Stomach (tissue), 9 donors: ENCODE measurements around the gene RRH. TPM values are rescaled to one million over a fixed set of nuclear protein-coding genes. Genes with fewer than 3 reads are reported as not detected.
"Not testable (repeated sequence)": the region's sequence is repeated elsewhere in the genome, so short reads cannot be mapped to it uniquely, and the experiment has no call there.

Experiments used
- DNase-seq, 2 donors: peaks; one replicate each; pipeline versions ENCODE4 v3.0.0 to v3.0.0-alpha.2; 2013 to 2019
- H3K27ac ChIP-seq, 5 donors: fragments of 200-600 bp in 4 of 5; sonication (generic) in 4 of 5; one replicate each; pipeline ENCODE4 v1.5.1; 2013 to 2019; ENCODE audit warnings: mild to moderate bottlenecking in 1 of 5, moderate library complexity in 1 of 5
- H3K27me3 ChIP-seq, 3 donors: fragments of 200-600 bp; sonication (generic); one replicate each; pipeline ENCODE4 v1.5.1; 2017 to 2019; ENCODE audit warnings: mixed run types in 1 of 3
- H3K36me3 ChIP-seq, 4 donors: fragments of 200-600 bp; sonication (generic); 1 replicate in 3 of 4; 2 replicates in 1 of 4; pipeline ENCODE4 v1.5.1; 2016 to 2019
- H3K4me1 ChIP-seq, 4 donors: fragments of 200-600 bp; sonication (generic); one replicate each; pipeline ENCODE4 v1.5.1; 2016 to 2019
- H3K4me3 ChIP-seq, 4 donors: fragments of 200-600 bp; sonication (generic) in 3 of 4; one replicate each; pipeline ENCODE4 v1.5.1; 2016 to 2019; ENCODE audit warnings: mild to moderate bottlenecking in 1 of 4
- H3K9me3 ChIP-seq, 4 donors: fragments of 200-600 bp; sonication (generic); one replicate each; pipeline ENCODE4 v1.5.1; 2016 to 2019
- CTCF ChIP-seq, 7 experiments: fragments of 450-650 bp in 4 of 7; fragments of 200-600 bp in 3 of 7; sonication (generic) in 3 of 7; IDR thresholded peaks; one replicate each; pipeline ENCODE4 v1.5.1; 2016 to 2019; ENCODE audit warnings: antibody characterized with exemption in 7 of 7, control low read depth in 2 of 7, mild to moderate bottlenecking in 1 of 7
- EP300 ChIP-seq: sonication (generic); formaldehyde crosslinking; IDR thresholded peaks from one replicate; pipeline ENCODE4 v1.6.1; 2017; ENCODE audit warnings: antibody characterized with exemption
- POLR2A ChIP-seq, 4 donors: fragments of 450-650 bp; IDR thresholded peaks; one replicate each; pipeline ENCODE4 v1.6.1; 2016; ENCODE audit warnings: antibody characterized with exemption in 4 of 4, control low read depth in 2 of 4, mild to moderate bottlenecking in 1 of 4, moderate library complexity in 1 of 4
- POLR2AphosphoS5 ChIP-seq, 3 donors: sonication (generic); formaldehyde crosslinking; IDR thresholded peaks; one replicate each; pipeline ENCODE4 v1.6.1; 2016; ENCODE audit warnings: antibody characterized with exemption in 3 of 3
- WGBS, 5 donors: extraction: QIAGEN DNeasy Blood & Tissue Kit in 3 of 5; methylation state at CpG; one replicate each; pipeline versions ENCODE4 v1.1.5 to v1.1.7; 2013 to 2018; 5-methylcytosine and 5-hydroxymethylcytosine counted together
- intact Hi-C: fragments of 100-400 bp; cut with DNase I; formaldehyde crosslinking; loops from one replicate; pipeline ENCODE4 v1.15.1; 2023; ENCODE audit warnings: low total_unique reads
- polyA plus RNA-seq, 3 donors: library from polyadenylated mRNA; stranded (reverse); fragments of 200-250 nt; gene quantifications; one replicate each; pipeline ENCODE4 v1.2.3, GENCODE V29; 2013
- total RNA-seq, 5 donors: library from RNA; depleted of rRNA; stranded (reverse); fragments of >200 nt; gene quantifications; one replicate each; pipeline versions ENCODE4 v1.1.0 to v1.2.3, GENCODE V29; 2014 to 2016
- donor health status: healthy with polysubstance abuse.
- donor health status: Bipolar disorder and iron deficiency.
- donor health status: healthy.

Gene RRH
- total and polyA plus RNA-seq, 8 donors = 13.4 TPM; not detected in 7

- Histone ChIP-seq H3K9me3 (no peaks in the 10 kb centered on the region), H3K27me3 (no peaks in the 10 kb centered on the region), H3K36me3 (no peaks in the 10 kb centered on the region), H3K4me1 (no peaks in the 10 kb centered on the region), H3K4me3 (no peak overlapping the region), H3K27ac (no peak overlapping the region)
- TF ChIP-seq POLR2AphosphoS5 (IDR thresholded peaks at IDR 0.05) = no peak
- TF ChIP-seq POLR2A (IDR thresholded peaks at IDR 0.05) = no peak
- TF ChIP-seq EP300 = no peak
- no peak for TF ChIP-seq CTCF (IDR thresholded peaks at IDR 0.05)
- intact Hi-C loops = no loop called here
- no peak for DNase-seq
- WGBS, 5 donors = 69 to 84% (median 77%) methylated on average over 2 of the region's 2 CpGs
These were observed 20.7 kb downstream of the RRH start for GRCh38 chr4:109848501-109848900.

GRCh38 chr4:109850601-109851000 lies 22.8 kb downstream of the RRH start:
- 73 to 84% (median 74%) methylated on average over 5 of the region's 5 CpGs for WGBS, 5 donors
- intact Hi-C loops = no loop called here
- Histone ChIP-seq H3K36me3 (no peaks in the 10 kb centered on the region), H3K9me3 (no peaks in the 10 kb centered on the region), H3K27me3 (no peaks in the 10 kb centered on the region), H3K27ac (no peak overlapping the region), H3K4me3 (no peak overlapping the region), H3K4me1 (no peaks in the 10 kb centered on the region)
- no peak for DNase-seq
- TF ChIP-seq POLR2AphosphoS5 (IDR thresholded peaks at IDR 0.05) (no peak), CTCF (IDR thresholded peaks at IDR 0.05) (no peak), EP300 (no peak)

- H3K4me3 ChIP-seq, H3K4me1 ChIP-seq, intact Hi-C loops, H3K27ac ChIP-seq, DNase-seq, H3K36me3 ChIP-seq, H3K27me3 ChIP-seq: not testable (repeated sequence)
- 75 to 87% (median 83%) methylated on average over 4 of the region's 4 CpGs for WGBS, 5 donors
- H3K9me3 ChIP-seq = peaks cover 0 to 25% (median 11%) of the 10 kb centered on the region in 4 donors
These were observed 31.9 kb downstream of the RRH start for GRCh38 chr4:109859426-109860300.

- H3K4me1 ChIP-seq = no peaks in the 10 kb centered on the region
- WGBS, 5 donors = 91 to 97% (median 95%) methylated on average over 2 of the region's 2 CpGs
- no peak for DNase-seq
- TF ChIP-seq EP300 (no peak), POLR2A (IDR thresholded peaks at IDR 0.05) (no peak)
- intact Hi-C loops = no loop called here
- H3K36me3 ChIP-seq = no peaks in the 10 kb centered on the region
- peaks cover 0 to 25% (median 11%) of the 10 kb centered on the region in 4 donors for H3K9me3 ChIP-seq
- H3K27me3 ChIP-seq = no peaks in the 10 kb centered on the region
- no peak overlapping the region for H3K4me3 ChIP-seq
- H3K27ac ChIP-seq = no peak overlapping the region
These were observed 33.5 kb downstream of the RRH start for GRCh38 chr4:109861271-109861670.

- Histone ChIP-seq H3K27me3 (no peaks in the 10 kb centered on the region), H3K4me3 (no peak overlapping the region), H3K9me3 (peaks cover 0 to 25% (median 11%) of the 10 kb centered on the region in 4 donors), H3K36me3 (no peaks in the 10 kb centered on the region), H3K4me1 (no peaks in the 10 kb centered on the region), H3K27ac (no peak overlapping the region)
- 81 to 90% (median 87%) methylated on average over 3 of the region's 3 CpGs for whole genome bisulfite sequencing, 5 donors
- intact Hi-C loops = no loop called here
- TF ChIP-seq POLR2A (IDR thresholded peaks at IDR 0.05) (no peak), POLR2AphosphoS5 (IDR thresholded peaks at IDR 0.05) (no peak), CTCF (IDR thresholded peaks at IDR 0.05) (no peak), EP300 (no peak)
- no peak for DNase-seq
These were observed 34.2 kb downstream of the RRH start for GRCh38 chr4:109861916-109862511.
